Spinal cord (tissue), 10 donors: ENCODE data around the gene GLDN. TPM values are rescaled to one million over a fixed set of nuclear protein-coding genes. Genes with fewer than 3 reads are reported as not detected.
A peak's percentile ranks its signal among the peaks of the same experiment; 100 is the strongest.

ENCODE experiments used
- DNase-seq, 6 donors: peaks; one replicate each; pipeline versions ENCODE4 v3.0.0 to v3.0.0-alpha.2; 2013 to 2015; ENCODE audit warnings: low spot score in 6 of 6, low read depth in 4 of 6
- H3K27ac ChIP-seq: one replicate; pipeline ENCODE4 v1.5.1; 2013; ENCODE audit warnings: low read depth, low read length, control low read depth
- H3K27me3 ChIP-seq: one replicate; pipeline ENCODE4 v1.6.1; 2013; ENCODE audit warnings: low read length; ENCODE audit not compliant: control insufficient read depth, insufficient read depth
- H3K36me3 ChIP-seq: one replicate; pipeline ENCODE4 v1.6.1; 2013; ENCODE audit warnings: low read length; ENCODE audit not compliant: control insufficient read depth, insufficient read depth
- H3K4me1 ChIP-seq: one replicate; pipeline ENCODE4 v1.6.1; 2013; ENCODE audit warnings: low read length; ENCODE audit not compliant: control insufficient read depth, insufficient read depth
- H3K4me3 ChIP-seq: one replicate; pipeline ENCODE4 v1.5.1; 2013; ENCODE audit warnings: low read depth, low read length, control low read depth
- H3K9me3 ChIP-seq: one replicate; pipeline ENCODE4 v1.6.1; 2013; ENCODE audit warnings: low read length; ENCODE audit not compliant: control insufficient read depth, insufficient read depth
- WGBS: methylation state at CpG from one replicate; pipeline ENCODE4 v1.1.5; 2013; ENCODE audit warnings: missing lambda C conversion rate; ENCODE audit not compliant: insufficient coverage; 5-methylcytosine and 5-hydroxymethylcytosine counted together
- polyA plus RNA-seq, 2 donors: library from polyadenylated mRNA; unstranded; fragments of 120-200 nt; gene quantifications; one replicate each; pipeline ENCODE4 v1.2.1, GENCODE V29; 2013; ENCODE audit not compliant: insufficient read length in 2 of 2
- total RNA-seq, 2 donors: library from RNA; depleted of rRNA in 1 of 2; stranded (reverse); fragments of 120-200 nt in 1 of 2; fragments of >200 nt in 1 of 2; gene quantifications; one replicate each; pipeline versions ENCODE4 v1.2.3 to v1.2.4, GENCODE V29; 2013 to 2014
- donor health status: healthy.

The GLDN gene
- total and polyA plus RNA-seq, 4 donors: 4.4 to 34.7 (median 4.8) TPM

DNA sequence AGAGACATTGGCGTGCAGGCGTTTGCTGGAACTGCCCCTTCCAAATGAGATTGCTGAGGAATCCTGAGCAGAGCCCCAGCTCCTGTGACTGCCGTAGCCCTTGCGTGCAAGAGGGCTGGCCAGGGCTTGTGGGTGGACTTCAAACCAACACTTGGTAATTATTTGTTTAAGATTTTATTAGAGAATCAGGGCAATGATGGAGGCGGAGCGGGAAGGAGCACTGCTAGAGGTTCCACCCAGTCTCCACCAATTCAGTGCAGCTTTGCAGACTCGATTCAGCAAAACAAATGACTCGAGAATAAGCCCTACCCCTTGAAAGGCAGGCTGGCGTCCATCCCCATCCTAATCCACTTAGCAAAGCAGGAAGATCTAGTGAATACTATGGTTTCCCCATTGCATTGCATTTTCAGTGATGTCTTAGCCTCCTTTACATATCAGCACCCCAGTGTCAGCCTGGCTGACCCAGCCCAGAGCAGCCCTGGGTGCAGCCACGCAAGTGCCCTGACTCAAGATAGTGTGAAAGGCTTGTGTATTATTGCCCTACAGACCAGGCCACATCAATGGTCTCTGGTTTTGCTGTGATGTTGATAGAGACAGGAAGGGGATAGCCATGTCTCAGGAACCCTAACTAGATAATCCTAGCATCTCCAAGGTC is 26.0 kb downstream of the GLDN start:
- DNase-seq: no peak
- no peaks in the 10 kb centered on the region for H3K36me3 ChIP-seq
- H3K4me1 ChIP-seq: no peaks in the 10 kb centered on the region
- no peaks in the 10 kb centered on the region for H3K9me3 ChIP-seq
- H3K27ac ChIP-seq: no peak overlapping the region
- H3K27me3 ChIP-seq: no peaks in the 10 kb centered on the region
- H3K4me3 ChIP-seq: no peak overlapping the region
- 68% methylated on average over 5 of the region's 10 CpGs for WGBS

DNA sequence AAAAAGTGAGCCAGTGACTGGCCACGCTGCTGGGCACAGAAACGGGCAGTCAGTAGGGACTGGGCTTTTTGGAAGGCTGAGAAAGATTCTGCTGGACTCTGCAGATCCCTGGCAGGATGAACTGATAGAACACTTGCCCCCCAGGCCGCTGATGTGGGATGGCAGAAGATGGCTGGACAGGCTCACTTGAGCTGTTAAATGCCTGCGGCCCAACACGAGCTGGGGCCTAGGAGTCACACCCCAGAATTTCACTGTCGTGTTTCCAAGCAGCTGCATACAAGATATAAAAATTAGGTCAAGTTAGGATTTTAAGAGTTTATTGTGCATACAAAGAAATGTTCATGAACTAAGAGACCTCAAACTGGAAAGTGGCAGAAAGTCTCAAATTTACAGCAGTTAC is 26.9 kb downstream of the GLDN start:
- no peaks in the 10 kb centered on the region for H3K9me3 ChIP-seq
- 85% methylated on average over 5 of the region's 6 CpGs for WGBS
- no peak overlapping the region for H3K4me3 ChIP-seq
- DNase-seq: no peak
- no peaks in the 10 kb centered on the region for H3K27me3 ChIP-seq
- no peaks in the 10 kb centered on the region for H3K36me3 ChIP-seq
- no peak overlapping the region for H3K27ac ChIP-seq
- H3K4me1 ChIP-seq: no peaks in the 10 kb centered on the region

DNA sequence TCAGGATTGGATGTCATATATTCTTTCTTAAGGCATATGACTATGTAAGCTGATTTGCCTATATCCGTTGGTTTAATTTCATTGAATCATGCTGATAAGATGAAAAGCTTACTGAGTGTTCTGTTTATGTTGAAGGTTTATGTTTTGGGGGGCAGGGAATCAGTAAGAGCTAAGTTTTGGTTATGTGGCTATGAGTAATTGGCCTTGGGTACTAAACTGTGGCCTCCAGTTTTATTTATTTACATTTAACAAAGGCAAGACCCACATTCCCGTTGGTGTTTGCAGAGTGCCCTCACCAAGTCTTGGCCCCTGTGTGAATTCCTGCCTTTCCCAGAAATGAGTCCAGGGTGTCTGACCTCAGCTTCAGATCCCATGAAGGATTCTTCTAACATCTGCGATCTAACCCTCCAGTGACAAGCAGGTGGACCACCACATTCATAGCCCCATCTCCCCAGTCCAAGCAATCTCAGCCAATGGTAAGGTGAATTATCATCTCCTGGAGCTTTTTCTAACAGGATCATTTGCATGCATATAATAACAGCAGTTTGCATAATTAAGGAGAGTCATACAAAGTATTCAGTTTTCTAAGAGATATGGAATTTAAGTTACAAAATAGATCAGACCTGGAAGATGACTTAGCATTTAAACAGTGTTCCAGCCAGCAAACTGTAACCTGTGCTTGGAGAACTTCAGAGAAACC is 27.4 kb downstream of the GLDN start:
- no peaks in the 10 kb centered on the region for H3K9me3 ChIP-seq
- DNase-seq: no peak
- H3K4me3 ChIP-seq: no peak overlapping the region
- H3K36me3 ChIP-seq: no peaks in the 10 kb centered on the region
- H3K27me3 ChIP-seq: no peaks in the 10 kb centered on the region
- WGBS: 71% methylated on average over 3 of the region's 3 CpGs
- no peak overlapping the region for H3K27ac ChIP-seq
- H3K4me1 ChIP-seq: no peaks in the 10 kb centered on the region

DNA sequence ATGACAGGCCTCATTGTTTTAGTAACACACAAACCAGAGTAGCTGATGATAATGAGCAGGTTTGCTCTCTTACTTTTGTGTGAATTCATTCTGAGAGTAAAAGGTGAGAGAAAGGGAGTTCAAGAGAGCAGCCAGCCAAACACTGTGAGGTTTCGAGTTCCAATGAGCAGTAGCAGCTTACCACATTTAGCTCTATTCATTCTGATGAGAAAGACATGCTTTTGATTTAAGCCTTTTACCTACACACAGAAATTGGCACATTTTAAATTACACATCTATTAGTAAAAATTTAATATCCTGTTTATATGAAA is 28.0 kb downstream of the GLDN start:
- Histone ChIP-seq H3K27me3 (no peaks in the 10 kb centered on the region), H3K36me3 (no peaks in the 10 kb centered on the region), H3K27ac (no peak overlapping the region), H3K4me1 (no peaks in the 10 kb centered on the region), H3K4me3 (no peak overlapping the region), H3K9me3 (no peaks in the 10 kb centered on the region)
- WGBS: no CpG with 5 or more reads among the region's 1 CpG
- no peak for DNase-seq

DNA sequence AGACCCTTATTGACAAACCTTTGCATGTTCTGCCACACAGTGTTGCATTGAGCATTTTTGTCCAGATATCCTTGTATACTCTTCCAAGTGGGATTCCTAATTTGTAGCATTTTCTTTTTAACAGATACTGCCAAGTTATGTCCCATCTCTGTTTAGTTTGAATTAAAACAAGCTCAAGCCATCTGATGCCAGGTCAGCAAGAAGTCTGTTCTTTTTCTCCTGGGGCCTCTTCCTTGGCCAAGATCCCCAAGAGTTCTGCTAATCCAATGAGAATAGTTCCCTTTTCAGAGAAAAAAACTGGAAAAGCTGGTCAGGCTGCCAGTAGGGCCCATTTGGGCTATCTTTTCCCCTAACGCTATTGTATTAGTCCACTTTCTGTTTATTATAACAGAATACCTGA is 29.8 kb downstream of the GLDN start:
- Histone ChIP-seq H3K36me3 (no peaks in the 10 kb centered on the region), H3K4me3 (no peak overlapping the region), H3K4me1 (no peaks in the 10 kb centered on the region), H3K9me3 (no peaks in the 10 kb centered on the region), H3K27me3 (no peaks in the 10 kb centered on the region), H3K27ac (no peak overlapping the region)
- no CpG with 5 or more reads among the region's 1 CpG for WGBS
- DNase-seq: no peak

DNA sequence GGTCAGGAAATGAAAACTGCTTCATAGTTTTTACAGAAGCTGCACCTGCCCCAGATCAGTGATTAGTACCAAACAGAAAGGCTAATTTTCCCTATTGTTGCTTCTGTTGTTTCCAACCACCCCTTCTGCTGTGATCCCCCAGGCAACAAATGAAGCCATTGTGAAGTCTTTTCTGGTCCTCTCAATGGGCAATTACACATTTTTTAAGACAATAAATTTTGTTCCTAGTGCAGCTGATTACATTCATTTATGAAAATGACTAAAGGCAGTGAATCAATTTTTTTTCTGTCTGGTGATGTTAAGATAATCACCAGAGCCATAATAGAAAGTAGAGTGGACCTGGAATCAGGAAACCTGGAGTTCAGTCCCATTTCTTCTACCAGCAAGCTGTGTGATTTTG is 32.7 kb downstream of the GLDN start:
- Histone ChIP-seq H3K27ac (no peak overlapping the region), H3K9me3 (no peaks in the 10 kb centered on the region), H3K27me3 (no peaks in the 10 kb centered on the region), H3K4me3 (no peak overlapping the region), H3K4me1 (no peaks in the 10 kb centered on the region), H3K36me3 (no peaks in the 10 kb centered on the region)
- DNase-seq: peak in 2 of 6 donors; percentile 15 to 21

DNA sequence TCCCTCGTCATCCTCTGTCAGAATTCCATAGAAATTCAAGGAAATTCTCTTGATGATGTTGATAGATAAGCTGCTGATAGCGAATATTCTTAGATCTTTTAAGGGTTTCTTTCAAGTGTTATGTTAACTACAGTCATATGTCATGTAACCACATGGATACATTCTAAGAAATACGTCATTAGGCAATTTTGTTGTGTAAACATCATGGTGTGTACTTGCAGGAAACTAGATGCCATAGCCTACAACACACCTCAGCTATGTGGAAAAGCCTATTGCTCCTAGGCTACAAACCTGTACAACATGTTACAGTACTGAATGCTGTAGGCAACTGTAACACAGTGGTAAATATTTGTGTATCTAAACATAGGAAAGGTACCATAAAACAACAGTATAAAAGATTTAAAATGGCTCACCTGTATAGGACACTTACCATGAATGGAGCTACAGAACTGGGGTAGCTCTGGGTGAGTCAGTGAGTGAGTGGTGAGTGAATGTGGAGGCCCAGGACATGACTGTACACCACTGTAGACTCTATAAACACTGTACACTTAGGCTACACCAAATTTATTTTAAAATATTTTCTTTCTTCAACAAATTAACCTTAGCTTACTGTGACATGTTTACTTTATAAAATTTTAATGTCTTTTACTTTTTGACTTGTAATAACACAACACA is 34.6 kb downstream of the GLDN start:
- H3K9me3 ChIP-seq: no peaks in the 10 kb centered on the region
- H3K4me3 ChIP-seq: no peak overlapping the region
- no peaks in the 10 kb centered on the region for H3K36me3 ChIP-seq
- no CpG with 5 or more reads among the region's 3 CpGs for WGBS
- DNase-seq: no peak
- no peaks in the 10 kb centered on the region for H3K4me1 ChIP-seq
- no peaks in the 10 kb centered on the region for H3K27me3 ChIP-seq
- no peak overlapping the region for H3K27ac ChIP-seq

DNA sequence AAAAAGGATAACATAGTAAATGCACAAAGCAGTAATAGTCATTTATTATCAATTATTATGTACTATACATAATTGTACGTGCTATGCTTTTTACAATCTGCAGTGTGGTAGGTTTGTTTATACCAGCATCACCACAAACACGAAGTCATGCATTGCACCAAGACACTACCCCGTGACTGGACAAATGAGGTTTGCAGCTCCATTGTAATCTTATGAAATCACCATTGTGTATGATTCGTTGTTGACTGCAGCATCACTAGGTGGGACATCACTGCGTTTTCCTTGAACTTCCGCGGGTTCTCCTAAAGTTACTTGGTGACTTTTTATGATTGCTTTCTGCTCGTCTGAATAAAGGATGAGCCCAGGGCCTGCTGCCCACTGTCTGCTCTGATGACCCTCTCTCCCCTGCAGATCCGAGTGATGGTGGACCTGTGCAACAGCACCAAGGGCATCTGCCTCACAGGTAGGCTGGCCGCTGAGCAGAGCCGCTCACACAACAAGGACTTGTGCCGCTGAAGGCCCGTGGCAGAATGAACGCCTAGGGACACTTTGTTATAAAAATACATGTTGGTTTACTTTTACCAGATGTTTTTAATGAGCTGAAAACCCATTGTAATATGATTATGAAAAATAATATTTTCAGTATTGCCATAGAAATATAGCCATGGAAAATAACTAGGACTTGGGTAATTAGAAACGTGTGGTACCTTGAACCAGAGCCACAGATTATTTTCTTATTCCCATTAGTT is 35.8 kb downstream of the GLDN start:
- H3K4me1 ChIP-seq: no peaks in the 10 kb centered on the region
- no peak overlapping the region for H3K27ac ChIP-seq

DNA sequence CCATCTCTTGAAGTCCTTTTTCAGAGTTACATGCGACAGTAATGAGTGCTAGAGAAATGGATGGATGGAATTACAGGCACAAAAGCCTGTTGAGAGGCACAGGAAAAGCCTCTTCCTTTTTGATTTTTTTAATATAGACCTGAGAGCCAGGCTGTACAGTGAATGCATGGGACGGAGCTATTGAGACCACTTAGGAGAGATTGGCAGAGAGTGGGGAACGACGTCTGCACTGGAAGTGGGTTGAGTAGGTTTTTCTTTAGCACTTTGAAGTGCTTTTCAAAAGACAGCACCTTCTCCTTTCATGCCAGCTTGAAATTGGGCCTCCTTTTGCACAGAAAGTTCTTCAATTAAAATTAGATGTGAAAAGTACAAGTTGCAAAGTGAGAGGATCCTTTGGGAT is 37.0 kb downstream of the GLDN start:
- WGBS: 87% methylated on average over 4 of the region's 4 CpGs
- DNase-seq: no peak
- Histone ChIP-seq H3K9me3 (no peaks in the 10 kb centered on the region), H3K4me3 (no peak overlapping the region), H3K27ac (no peak overlapping the region), H3K27me3 (no peaks in the 10 kb centered on the region), H3K4me1 (no peaks in the 10 kb centered on the region), H3K36me3 (no peaks in the 10 kb centered on the region)

More for the DNA sequence above, 35.8 kb downstream of the GLDN start:
- WGBS: 92% methylated on average over 7 of the region's 15 CpGs
- H3K27me3 ChIP-seq: no peaks in the 10 kb centered on the region
- no peak for DNase-seq
- no peaks in the 10 kb centered on the region for H3K9me3 ChIP-seq
- no peak overlapping the region for H3K4me3 ChIP-seq
- H3K36me3 ChIP-seq: no peaks in the 10 kb centered on the region
